ENCODE measurements around the gene RNASEH2C.

The RNASEH2C gene

DNA sequence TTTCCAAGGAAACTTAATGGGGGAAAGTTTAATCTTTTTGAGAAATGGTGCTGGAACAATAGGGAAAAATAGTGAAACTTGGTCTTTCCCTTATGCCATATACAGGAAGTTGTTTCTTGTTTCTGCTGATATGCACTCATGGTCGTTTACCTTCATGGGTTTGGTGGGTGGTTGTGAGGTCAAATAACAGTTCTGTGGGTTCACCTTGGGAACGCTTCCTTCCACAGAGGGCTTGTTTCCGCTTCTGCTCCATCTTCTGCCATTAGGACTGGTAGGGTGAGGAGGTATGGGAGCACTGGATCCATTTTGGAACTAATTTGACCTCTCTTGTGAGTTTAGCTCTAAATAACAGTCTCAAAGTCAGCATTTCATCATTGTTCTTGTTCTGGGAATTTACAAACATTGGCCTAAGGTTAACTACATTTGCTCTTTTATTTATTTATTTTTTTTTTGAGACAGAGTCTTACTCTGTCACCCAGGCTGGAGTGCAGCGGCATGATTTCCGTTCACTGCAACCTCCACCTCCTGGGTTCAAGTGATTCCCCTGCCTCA is 40.3 kb downstream of the RNASEH2C start:
- DNase-seq, result no peak

DNA sequence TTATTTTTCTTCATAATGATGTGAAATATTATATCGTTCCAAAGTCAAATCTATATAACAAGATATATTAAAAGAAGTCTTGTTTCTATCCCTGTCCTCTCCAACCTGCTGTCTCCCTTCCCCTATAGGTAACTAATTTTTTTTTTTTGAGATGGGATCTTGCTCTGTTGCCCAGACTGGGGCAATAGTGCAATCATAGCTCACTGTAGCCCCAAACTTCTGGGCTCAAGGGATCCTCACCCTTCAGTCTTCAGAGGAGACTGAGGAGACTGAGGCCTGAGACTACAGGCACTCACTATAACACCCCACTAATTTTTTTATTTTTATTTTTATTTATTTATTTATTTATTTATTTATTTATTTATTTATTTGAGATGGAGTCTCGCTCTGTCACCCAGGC is 47.6 kb downstream of the RNASEH2C start:
- no peak for DNase-seq

DNA sequence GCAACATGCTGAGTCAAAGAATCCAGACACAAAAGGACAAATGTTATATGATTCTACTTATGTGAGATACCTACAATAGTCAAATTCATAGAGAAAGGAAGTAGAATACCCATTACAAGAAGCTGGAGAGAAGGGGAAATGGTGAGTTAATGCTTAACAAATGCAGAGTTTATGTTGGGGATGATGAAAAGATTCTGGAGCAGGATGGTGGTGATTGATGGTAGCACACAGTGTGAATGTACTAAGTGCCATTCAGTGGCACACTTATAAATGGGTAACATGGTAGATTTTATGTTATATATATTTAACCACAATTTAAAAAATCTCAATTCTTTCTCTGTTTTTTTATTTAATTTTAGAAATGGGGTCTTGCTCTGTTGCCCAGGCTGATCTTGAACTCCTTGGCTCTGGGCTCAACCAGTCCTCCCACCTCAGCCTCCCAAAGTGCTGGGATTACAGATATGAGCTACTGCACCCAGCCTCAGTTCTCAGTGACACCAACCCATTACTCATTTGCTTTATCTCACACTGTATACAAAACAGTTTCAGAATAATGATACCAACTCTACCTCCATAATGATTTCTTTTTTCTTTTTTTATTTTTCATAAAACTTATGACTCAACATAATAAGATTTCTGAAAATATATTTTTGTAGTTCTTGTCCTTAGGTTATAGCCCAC is 48.3 kb downstream of the RNASEH2C start:
- no peak for DNase-seq

Data from CD4-positive, alpha-beta T cell treated with Interleukin-4 for 4 hours (primary cell).